H1 (cell line): ENCODE results near the gene GAS6. TPM values are rescaled to one million over a fixed set of nuclear protein-coding genes. Genes with fewer than 3 reads are reported as not detected.

Experiments used
- CTCF ChIA-PET: fragments of 300-600 bp; sonication (Branson Sonifier 250); formaldehyde crosslinking; loops from one replicate; lab custom pipeline; 2021; ENCODE audit not compliant: partially characterized antibody; lab: Charles Lee
- POLR2A ChIA-PET: fragments of 300-600 bp; sonication (Branson Sonifier 250); formaldehyde crosslinking; loops from one replicate; lab custom pipeline; 2021; ENCODE audit warnings: inconsistent platforms; ENCODE audit not compliant: partially characterized antibody; lab: Charles Lee
- DNase-seq, 2 experiments: peaks; one replicate each; pipeline versions ENCODE4 v3.0.0 to v3.0.0-alpha.2; 2010 to 2022; ENCODE audit warnings: low spot score in 2 of 2, low read depth in 1 of 2, mixed read lengths in 1 of 2
- FAIRE-seq: peaks from 2 replicates; lab custom pipeline; 2011; peaks lifted over from hg19 to GRCh38; lab: Jason Lieb, UNC
- H2AFZ ChIP-seq: 2 replicates; pipeline ENCODE4 v1.8.1; 2012; ENCODE audit warnings: low read length, inconsistent platforms
- H2AK5ac ChIP-seq: 2 replicates; pipeline ENCODE4 v1.6.1; 2013; ENCODE audit warnings: low read depth, low read length
- H2BK120ac ChIP-seq: replicated peaks from 2 replicates; pipeline ENCODE3; 2013; ENCODE audit warnings: low read depth, low read length, inconsistent platforms
- H2BK12ac ChIP-seq: 2 replicates; pipeline ENCODE4 v1.6.1; 2013; ENCODE audit warnings: low read depth, low read length
- H2BK15ac ChIP-seq: 2 replicates; pipeline ENCODE4 v1.6.1; 2013; ENCODE audit warnings: low read length
- H2BK20ac ChIP-seq: 2 replicates; pipeline ENCODE4 v1.6.1; 2013; ENCODE audit warnings: low read length
- H2BK5ac ChIP-seq: 2 replicates; pipeline ENCODE4 v1.6.1; 2013; ENCODE audit warnings: low read depth, low read length
- H3K14ac ChIP-seq: 2 replicates; pipeline ENCODE4 v1.6.1; 2013; ENCODE audit warnings: inconsistent platforms; ENCODE audit not compliant: insufficient read length
- H3K18ac ChIP-seq: 2 replicates; pipeline ENCODE4 v1.6.1; 2013; ENCODE audit warnings: low read length; ENCODE audit errors: extremely low read depth
- H3K23ac ChIP-seq: 2 replicates; pipeline ENCODE4 v1.6.1; 2013; ENCODE audit warnings: inconsistent platforms; ENCODE audit not compliant: insufficient read length
- H3K23me2 ChIP-seq: 2 replicates; pipeline ENCODE4 v1.6.1; 2013; ENCODE audit warnings: low read depth, low read length
- H3K27ac ChIP-seq: 2 replicates; pipeline ENCODE4 v1.6.1; 2011; ENCODE audit warnings: low read depth, low read length, inconsistent platforms
- H3K27me3 ChIP-seq, 4 experiments: replicated peaks in 1 of 4; 1 replicate in 1 of 4; 2 replicates in 3 of 4; pipeline versions ENCODE4 v1.6.1 to v1.8.1; 2011 to 2013; ENCODE audit warnings: low read length in 3 of 4, mild to moderate bottlenecking in 3 of 4, inconsistent platforms in 2 of 4, mixed read lengths in 2 of 4, moderate library complexity in 1 of 4; ENCODE audit not compliant: control insufficient read depth in 3 of 4, insufficient read depth in 3 of 4; ENCODE audit errors: extremely low read depth in 1 of 4
- H3K36me3 ChIP-seq, 4 experiments: 2 replicates each; pipeline versions ENCODE4 v1.6.1 to v1.8.1; 2011 to 2013; ENCODE audit warnings: mild to moderate bottlenecking in 4 of 4, low read length in 3 of 4, moderate library complexity in 2 of 4, control low read depth in 1 of 4, inconsistent platforms in 1 of 4; ENCODE audit not compliant: insufficient read depth in 4 of 4, control insufficient read depth in 2 of 4
- H3K4ac ChIP-seq: replicated peaks from 2 replicates; pipeline ENCODE3; 2013; ENCODE audit warnings: low read length, low read depth, mixed read lengths, inconsistent platforms; ENCODE audit not compliant: insufficient read length
- H3K4me1 ChIP-seq, 4 experiments: replicated peaks in 1 of 4; 1 replicate in 1 of 4; 2 replicates in 3 of 4; pipeline versions ENCODE4 v1.6.1 to v1.8.1; 2011 to 2013; ENCODE audit warnings: low read length in 3 of 4, inconsistent platforms in 2 of 4, mixed read lengths in 1 of 4; ENCODE audit not compliant: insufficient read depth in 4 of 4, control insufficient read depth in 3 of 4
- H3K4me2 ChIP-seq, 2 experiments: 2 replicates each; pipeline versions ENCODE4 v1.6.1 to v1.8.1; 2011 to 2013; ENCODE audit warnings: low read depth in 2 of 2, low read length in 2 of 2, control low read depth in 1 of 2, inconsistent platforms in 1 of 2, mild to moderate bottlenecking in 1 of 2; ENCODE audit not compliant: insufficient read depth in 1 of 2
- H3K4me3 ChIP-seq, 4 experiments: fragments of 200-600, 300-600 bp in 1 of 4; sonication (generic), shearing (Covaris generic), sonication (Bioruptor Twin) in 1 of 4; 2 replicates each; pipeline versions ENCODE4 v1.5.1 to v1.8.1; 2011 to 2016; ENCODE audit warnings: low read length in 4 of 4, low read depth in 3 of 4, control low read depth in 2 of 4, inconsistent platforms in 2 of 4, mild to moderate bottlenecking in 2 of 4, mixed read lengths in 1 of 4, moderate library complexity in 1 of 4; ENCODE audit not compliant: insufficient read depth in 2 of 4; ENCODE audit errors: extremely low read depth in 1 of 4
- H3K56ac ChIP-seq: replicated peaks from 2 replicates; pipeline ENCODE3; 2013; ENCODE audit warnings: low read depth, mild to moderate bottlenecking, mixed read lengths, low read length, inconsistent platforms; ENCODE audit not compliant: insufficient read length
- H3K79me1 ChIP-seq: 2 replicates; pipeline ENCODE4 v1.6.1; 2013; ENCODE audit warnings: low read depth, low read length, control low read depth
- H3K79me2 ChIP-seq, 2 experiments: 2 replicates each; pipeline versions ENCODE4 v1.6.1 to v1.8.1; 2012 to 2013; ENCODE audit warnings: low read length in 2 of 2, mild to moderate bottlenecking in 2 of 2, inconsistent platforms in 1 of 2; ENCODE audit not compliant: insufficient read depth in 2 of 2, control insufficient read depth in 1 of 2
- H3K9ac ChIP-seq, 4 experiments: replicated peaks in 1 of 4; 1 replicate in 1 of 4; 2 replicates in 3 of 4; pipeline versions ENCODE4 v1.6.1 to v1.8.1; 2011 to 2013; ENCODE audit warnings: low read depth in 3 of 4, low read length in 3 of 4, control low read depth in 2 of 4, mild to moderate bottlenecking in 2 of 4, moderate library complexity in 2 of 4, inconsistent platforms in 1 of 4; ENCODE audit errors: extremely low read depth in 1 of 4
- H3K9me3 ChIP-seq, 2 experiments: 2 replicates each; pipeline versions ENCODE4 v1.6.1 to v1.8.1; 2012 to 2013; ENCODE audit warnings: mild to moderate bottlenecking in 2 of 2, moderate library complexity in 2 of 2, control low read depth in 1 of 2, inconsistent platforms in 1 of 2, low read depth in 1 of 2, low read length in 1 of 2, mixed read lengths in 1 of 2; ENCODE audit not compliant: insufficient read depth in 2 of 2
- H4K20me1 ChIP-seq, 2 experiments: replicated peaks in 1 of 2; 2 replicates each; pipeline versions ENCODE3 to v1.8.1; 2011 to 2013; ENCODE audit warnings: inconsistent platforms in 2 of 2, low read length in 2 of 2, mild to moderate bottlenecking in 1 of 2; ENCODE audit not compliant: insufficient read depth in 2 of 2, control insufficient read depth in 1 of 2
- H4K5ac ChIP-seq: 2 replicates; pipeline ENCODE4 v1.6.1; 2013; ENCODE audit warnings: low read length, low read depth, mixed read lengths, inconsistent platforms; ENCODE audit not compliant: insufficient read length
- H4K8ac ChIP-seq: 2 replicates; pipeline ENCODE4 v1.8.0; 2013; ENCODE audit warnings: mild to moderate bottlenecking, moderate library complexity, low read length, inconsistent platforms; ENCODE audit not compliant: insufficient read depth; ENCODE audit errors: extremely low read depth
- H4K91ac ChIP-seq: replicated peaks from 2 replicates; pipeline ENCODE3; 2013; ENCODE audit warnings: low read length, mixed read lengths, inconsistent platforms; ENCODE audit not compliant: insufficient read length
- MAFK ChIP-seq: IDR thresholded peaks from 2 replicates; pipeline ENCODE4 v1.6.1; 2012; ENCODE audit warnings: low read depth, mild to moderate bottlenecking, improper control_type of control experiment, low read length
- ZNF274 ChIP-seq: IDR thresholded peaks from 2 replicates; pipeline ENCODE4 v1.7.0; 2012; ENCODE audit warnings: low read length, borderline replicate concordance; ENCODE audit errors: extremely low read depth
- WGBS, 2 experiments: shearing (Covaris generic) in 1 of 2; methylation state at CpG; one replicate each; pipeline versions ENCODE4 v1.1.6 to v1.1.7; 2013 to 2015; ENCODE audit warnings: low lambda C conversion rate in 2 of 2, mixed read lengths in 2 of 2, inconsistent platforms in 1 of 2, low coverage in 1 of 2, missing lambda C conversion rate in 1 of 2; ENCODE audit not compliant: insufficient replicate concordance in 2 of 2, insufficient coverage in 1 of 2, insufficient read length in 1 of 2; ENCODE audit errors: extremely low coverage in 1 of 2, missing lambda C conversion rate in 1 of 2; 5-methylcytosine and 5-hydroxymethylcytosine counted together
- polyA plus RNA-seq, 7 experiments: library from polyadenylated mRNA; depleted of rRNA in 3 of 7; stranded (reverse) in 5 of 7; unstranded in 2 of 7; fragments of >200 nt in 5 of 7; fragments of 200-250 nt in 2 of 7; gene quantifications; 1 replicate in 5 of 7; 2 replicates in 1 of 7; 4 replicates in 1 of 7; pipeline versions ENCODE4 v1.2.1 to v1.2.3, GENCODE V29; 2011 to 2013; ENCODE audit warnings: missing spikeins in 2 of 7, mixed read lengths in 2 of 7
- total RNA-seq: library from RNA; stranded (reverse); fragmentation: NEBNext Ultra II Directional; extraction: Animal tissue kit (Norgen Biotek cat#: 25700); gene quantifications from 2 replicates; pipeline ENCODE4 v1.2.1, GENCODE V29; 2021

The GAS6 gene
- total and polyA plus RNA-seq, 2 of the 8 experiments (the other 6 are each of a cell fraction or from before 2014, with no cell fraction given): 18.6 to 31.0 TPM

- no peak overlapping the region for H4K5ac ChIP-seq
- H3K27ac ChIP-seq: no peak overlapping the region
- no peak overlapping the region for H3K4me2 ChIP-seq
- H4K20me1 ChIP-seq: peaks cover 0 to 8% of the 10 kb centered on the region in 2 experiments
- H2BK15ac ChIP-seq: no peak overlapping the region
- no peak overlapping the region for H4K8ac ChIP-seq
- H2BK20ac ChIP-seq: no peak overlapping the region
- no peak for TF ChIP-seq ZNF274
- no peak for TF ChIP-seq MAFK
- TF ChIP-seq, all 59 proteins: peak for 0
- Histone ChIP-seq H2BK12ac (no peak overlapping the region), H3K18ac (no peak overlapping the region), H2BK5ac (no peak overlapping the region), H3K9me3 (no peaks in the 10 kb centered on the region), H4K91ac (no peak overlapping the region), H3K56ac (no peak overlapping the region), H3K27me3 (peaks cover 0 to 3% (median 0%) of the 10 kb centered on the region in 4 experiments; a peak in 1 of 7 replicates), H3K9ac (no peak overlapping the region), H3K14ac (no peak overlapping the region), H3K4me3 (no peak overlapping the region), H3K4ac (no peak overlapping the region), H2BK120ac (no peak overlapping the region), H3K23ac (no peak overlapping the region), H3K79me1 (peaks cover 6% of the 10 kb centered on the region), H3K79me2 (peaks cover 0 to 5% of the 10 kb centered on the region in 2 experiments; a peak in 1 of 4 replicates), H3K4me1 (no peaks in the 10 kb centered on the region; a peak in 1 of 7 replicates), H3K36me3 (no peaks in the 10 kb centered on the region; a peak in 1 of 8 replicates), H2AFZ (no peak overlapping the region), H3K23me2 (peaks cover 9% of the 10 kb centered on the region; the same call in 1 of the 2 replicates), H2AK5ac (no peak overlapping the region)
- DNase-seq: no peak
- ChIA-PET CTCF (no interaction called here), POLR2A (no interaction called here)
- no peak for FAIRE-seq
- WGBS, 2 experiments: 89% methylated on average over 4 of the region's 4 CpGs; no CpG with 5 or more reads in 1 of the 2 experiments
These were observed 92.1 kb downstream of the GAS6 start for GRCh38 chr13:113771709-113772331.
